Esophagus squamous epithelium (tissue), 5 donors: ENCODE results near the gene TCEA2. TPM values are rescaled to one million over a fixed set of nuclear protein-coding genes. Genes with fewer than 3 reads are reported as not detected.

ENCODE experiments used
- DNase-seq: peaks from one replicate; lab custom pipeline; 2025; lab: John Stamatoyannopoulos, UW
- H3K27ac ChIP-seq, 4 donors: fragments of 200-600 bp; sonication (generic); one replicate each; pipeline ENCODE4 v1.5.1; 2016 to 2019; ENCODE audit warnings: mild to moderate bottlenecking in 1 of 4
- H3K27me3 ChIP-seq, 4 donors: fragments of 200-600 bp; sonication (generic); 1 replicate in 3 of 4; 2 replicates in 1 of 4; pipeline versions ENCODE4 v1.5.1 to v1.6.0; 2017 to 2021; ENCODE audit warnings: antibody characterized with exemption in 1 of 4
- H3K36me3 ChIP-seq, 3 donors: fragments of 200-600 bp; sonication (generic); one replicate each; pipeline ENCODE4 v1.5.1; 2016 to 2019
- H3K4me1 ChIP-seq, 3 donors: fragments of 200-600 bp; sonication (generic); one replicate each; pipeline ENCODE4 v1.5.1; 2017 to 2019
- H3K4me3 ChIP-seq, 4 donors: fragments of 200-600 bp; sonication (generic); 1 replicate in 3 of 4; 2 replicates in 1 of 4; pipeline ENCODE4 v1.5.1; 2016 to 2019; ENCODE audit warnings: mild to moderate bottlenecking in 2 of 4, moderate library complexity in 1 of 4
- H3K9me3 ChIP-seq, 3 donors: fragments of 200-600 bp; sonication (generic); one replicate each; pipeline ENCODE4 v1.5.1; 2016 to 2019
- POLR2A ChIP-seq, 4 donors: fragments of 450-650 bp; IDR thresholded peaks; one replicate each; pipeline ENCODE4 v1.6.1; 2017; ENCODE audit warnings: antibody characterized with exemption in 4 of 4, mild to moderate bottlenecking in 4 of 4, moderate library complexity in 3 of 4
- WGBS, 2 donors: methylation state at CpG; one replicate each; pipeline ENCODE4 v1.1.5; 2018; 5-methylcytosine and 5-hydroxymethylcytosine counted together
- intact Hi-C: fragments of 100-400 bp; cut with DNase I; formaldehyde crosslinking; loops from one replicate; pipeline ENCODE4 v1.15.0; 2022
- total RNA-seq, 4 donors: library from RNA; depleted of rRNA; stranded (reverse); fragments of >200 nt; gene quantifications; one replicate each; pipeline ENCODE4 v1.1.0, GENCODE V29; 2016
- TF ChIP-seq, protein P1 (sequence below), 6 experiments: fragments of 450-650 bp in 4 of 6; fragments of 200-600 bp in 2 of 6; sonication (generic) in 2 of 6; IDR thresholded peaks; one replicate each; pipeline ENCODE4 v1.5.1; 2016 to 2019; ENCODE audit warnings: antibody characterized with exemption in 6 of 6, mild to moderate bottlenecking in 4 of 6, moderate library complexity in 4 of 6
- donor health status: DM: yes; HTN: yes; CAD: no.

TCEA2 gene
- total RNA-seq, 4 donors from 2014 or later = 1.8 to 25.2 (median 8.9) TPM

DNA sequence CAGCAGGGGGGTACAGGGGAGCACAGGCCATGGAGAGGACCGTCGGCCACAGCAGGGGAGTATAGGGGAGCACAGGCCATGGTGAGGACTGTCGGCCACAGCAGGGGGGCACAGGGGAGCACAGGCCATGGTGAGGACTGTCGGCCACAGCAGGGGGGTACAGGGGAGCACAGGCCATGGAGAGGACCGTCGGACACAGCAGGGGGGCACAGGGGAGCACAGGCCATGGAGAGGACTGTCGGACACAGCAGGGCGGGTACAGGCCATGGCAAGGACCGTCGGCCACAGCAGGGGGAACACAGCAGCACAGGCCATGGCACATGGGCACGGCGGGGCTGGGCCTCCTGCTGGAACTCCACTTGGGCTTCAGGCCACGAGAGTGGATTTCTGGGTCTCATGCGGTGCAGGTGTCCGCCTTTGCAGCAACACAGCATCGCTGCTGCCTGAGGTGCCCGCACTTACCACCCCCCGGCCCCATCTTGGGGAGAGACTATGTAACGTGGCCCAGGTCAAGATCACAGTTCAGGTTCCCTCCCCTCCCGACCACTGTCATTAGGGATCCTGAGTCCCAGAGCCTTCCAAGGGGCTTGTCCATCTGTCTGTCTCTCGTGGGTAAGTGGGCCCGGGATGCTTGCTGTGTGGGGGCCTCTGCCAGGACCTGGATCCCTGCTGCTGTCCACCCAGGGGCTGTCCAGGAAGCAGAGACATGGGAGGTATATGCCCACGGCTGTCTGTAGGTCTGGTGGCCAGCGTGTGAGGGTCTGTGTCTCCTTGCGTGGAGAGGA lies 41.9 kb downstream of the TCEA2 start:
- Histone ChIP-seq H3K27me3 (peaks cover 13 to 84% (median 21%) of the 10 kb centered on the region in 4 donors), H3K9me3 (no peaks in the 10 kb centered on the region), H3K27ac (no peak overlapping the region), H3K36me3 (no peaks in the 10 kb centered on the region), H3K4me3 (no peak overlapping the region), H3K4me1 (peaks cover 5 to 13% (median 11%) of the 10 kb centered on the region in 3 donors)
- 73 to 77% methylated on average over 8 to 12 of the region's 25 CpGs for WGBS, 2 donors
- DNase-seq = no peak
- TF ChIP-seq, protein P1, sequence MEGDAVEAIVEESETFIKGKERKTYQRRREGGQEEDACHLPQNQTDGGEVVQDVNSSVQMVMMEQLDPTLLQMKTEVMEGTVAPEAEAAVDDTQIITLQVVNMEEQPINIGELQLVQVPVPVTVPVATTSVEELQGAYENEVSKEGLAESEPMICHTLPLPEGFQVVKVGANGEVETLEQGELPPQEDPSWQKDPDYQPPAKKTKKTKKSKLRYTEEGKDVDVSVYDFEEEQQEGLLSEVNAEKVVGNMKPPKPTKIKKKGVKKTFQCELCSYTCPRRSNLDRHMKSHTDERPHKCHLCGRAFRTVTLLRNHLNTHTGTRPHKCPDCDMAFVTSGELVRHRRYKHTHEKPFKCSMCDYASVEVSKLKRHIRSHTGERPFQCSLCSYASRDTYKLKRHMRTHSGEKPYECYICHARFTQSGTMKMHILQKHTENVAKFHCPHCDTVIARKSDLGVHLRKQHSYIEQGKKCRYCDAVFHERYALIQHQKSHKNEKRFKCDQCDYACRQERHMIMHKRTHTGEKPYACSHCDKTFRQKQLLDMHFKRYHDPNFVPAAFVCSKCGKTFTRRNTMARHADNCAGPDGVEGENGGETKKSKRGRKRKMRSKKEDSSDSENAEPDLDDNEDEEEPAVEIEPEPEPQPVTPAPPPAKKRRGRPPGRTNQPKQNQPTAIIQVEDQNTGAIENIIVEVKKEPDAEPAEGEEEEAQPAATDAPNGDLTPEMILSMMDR (IDR thresholded peaks at IDR 0.05) = no peak
- TF ChIP-seq POLR2A (IDR thresholded peaks at IDR 0.05) = no peak
- intact Hi-C loops = no loop called here

DNA sequence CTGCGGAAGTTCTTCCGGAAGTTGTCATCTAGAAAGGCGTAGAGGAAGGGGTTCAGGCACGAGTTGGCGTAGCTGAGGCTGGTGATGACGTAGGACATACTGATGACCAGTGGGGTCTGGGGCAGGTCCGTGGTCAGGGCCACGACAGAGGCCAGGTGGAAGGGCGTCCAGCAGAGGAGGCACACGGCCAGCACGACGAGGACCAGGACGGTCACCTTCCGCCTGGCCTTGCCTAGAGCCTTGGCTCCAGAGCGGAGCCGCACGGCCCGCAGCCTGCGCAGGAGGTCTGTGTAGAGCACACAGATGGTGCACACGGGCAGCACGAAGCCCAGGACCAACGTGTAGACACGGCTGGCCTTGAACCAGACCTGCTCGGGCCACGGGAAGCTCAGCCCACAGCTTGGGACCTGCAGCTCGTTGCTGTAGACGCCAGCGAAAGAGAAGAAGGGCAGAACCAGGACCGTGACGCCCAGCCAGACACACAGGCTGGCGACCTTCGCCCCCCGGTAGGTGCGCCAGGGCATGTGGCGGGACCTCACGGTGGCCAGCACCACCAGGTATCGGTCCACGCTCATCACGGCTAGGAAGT lies 42.9 kb downstream of the TCEA2 start:
- Histone ChIP-seq H3K9me3 (no peaks in the 10 kb centered on the region), H3K4me3 (no peak overlapping the region), H3K36me3 (no peaks in the 10 kb centered on the region), H3K27ac (no peak overlapping the region), H3K27me3 (peaks cover 13 to 73% (median 20%) of the 10 kb centered on the region in 4 donors), H3K4me1 (peaks cover 5 to 13% (median 11%) of the 10 kb centered on the region in 3 donors)
- no peak for TF ChIP-seq POLR2A (IDR thresholded peaks at IDR 0.05)
- TF ChIP-seq, protein P1 (IDR thresholded peaks at IDR 0.05) = no peak
- intact Hi-C loops = no loop called here
- DNase-seq = no peak
- 82 to 89% methylated on average over 8 to 30 of the region's 39 CpGs for WGBS, 2 donors

DNA sequence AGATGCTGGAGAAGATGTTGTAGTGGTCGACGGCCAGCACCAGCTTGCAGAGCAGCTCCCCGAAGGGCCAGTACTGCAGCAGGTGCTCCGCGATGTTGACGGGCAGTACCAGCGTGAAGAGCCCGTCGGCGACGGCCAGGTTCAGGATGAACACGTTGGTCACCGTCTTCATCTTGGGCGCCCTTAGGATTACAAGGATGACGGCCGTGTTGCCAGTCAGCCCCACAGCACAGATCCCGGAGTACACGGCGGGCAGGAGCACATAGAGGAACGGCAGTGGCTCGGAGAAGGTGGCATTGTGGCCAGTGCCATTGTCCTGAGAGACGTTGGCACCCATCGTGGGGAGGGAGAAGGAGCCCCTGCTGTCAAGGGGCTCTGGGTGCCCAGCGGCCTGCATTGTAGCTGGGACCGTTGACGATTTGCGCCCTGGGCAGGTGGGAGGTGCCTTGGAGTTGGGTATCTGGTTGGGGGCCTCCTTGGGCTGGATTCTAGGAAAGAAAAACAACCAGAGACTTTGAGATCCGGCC lies 43.5 kb downstream of the TCEA2 start:
- no peak for DNase-seq
- TF ChIP-seq, protein P1 (IDR thresholded peaks at IDR 0.05) = no peak
- no peak for TF ChIP-seq POLR2A (IDR thresholded peaks at IDR 0.05)
- intact Hi-C loops = no loop called here
- Histone ChIP-seq H3K4me3 (no peak overlapping the region), H3K27me3 (peaks cover 11 to 67% (median 15%) of the 10 kb centered on the region in 4 donors), H3K36me3 (no peaks in the 10 kb centered on the region), H3K9me3 (no peaks in the 10 kb centered on the region), H3K27ac (no peak overlapping the region), H3K4me1 (peaks cover 5 to 13% (median 11%) of the 10 kb centered on the region in 3 donors)
- WGBS, 2 donors = 86% methylated on average over 9 to 17 of the region's 28 CpGs

DNA sequence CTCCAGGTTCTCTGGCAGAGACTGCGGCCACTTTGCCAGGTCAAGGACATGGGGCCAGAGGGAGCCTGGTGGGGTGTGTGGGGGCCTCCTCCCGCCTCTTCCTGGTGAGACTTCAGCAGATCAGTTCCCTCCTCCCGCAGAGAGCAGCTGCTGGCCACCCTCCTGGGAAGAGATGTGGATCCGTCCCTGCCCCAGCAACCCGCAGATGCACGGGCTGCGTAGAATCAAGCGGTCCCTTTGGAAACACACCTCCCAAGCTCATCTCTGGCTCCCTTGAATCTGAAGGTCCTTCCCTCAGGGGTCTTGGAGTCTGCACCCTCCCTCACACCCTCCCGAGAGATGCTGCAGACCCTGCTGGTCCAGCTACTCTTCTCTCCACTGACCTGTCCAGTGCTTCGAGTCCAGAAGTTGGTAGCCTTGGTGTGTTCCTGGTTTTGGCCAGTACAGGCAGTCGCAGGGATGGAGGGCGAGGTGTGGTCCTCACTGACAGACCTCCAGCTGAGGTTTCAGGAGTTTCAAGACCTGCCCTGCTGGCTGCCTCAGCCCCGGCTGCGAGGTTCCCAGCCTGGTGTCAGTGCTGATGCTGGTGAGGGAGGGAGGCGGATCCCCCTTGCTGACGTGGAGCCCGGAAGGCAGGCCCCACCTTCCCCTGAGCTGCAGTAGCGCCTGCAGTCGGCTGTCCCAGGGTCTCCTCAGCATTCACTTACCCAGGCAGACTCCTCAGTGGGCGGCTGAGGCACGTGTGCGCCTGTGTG lies 44.2 kb downstream of the TCEA2 start, which contains the start of gene NPBWR2:
Gene NPBWR2, minus strand, starts transcription at position 585 of the 755 bp plus-strand sequence. CDS start 734 bp downstream, outside the sequence.
- 78 to 80% methylated on average over 1 to 5 of the region's 22 CpGs for WGBS, 2 donors

More for the DNA sequence above, 44.2 kb downstream of the TCEA2 start, which contains the start of gene NPBWR2:
- Histone ChIP-seq H3K9me3 (no peaks in the 10 kb centered on the region), H3K27ac (no peak within 1 kb of the TSS), H3K4me1 (peaks cover 3 to 8% (median 6%) of the 10 kb centered on the region in 3 donors), H3K4me3 (no peak within 1 kb of the TSS), H3K36me3 (no peaks in the 10 kb centered on the region), H3K27me3 (peaks cover 4 to 61% (median 9%) of the 10 kb centered on the region in 4 donors)
- intact Hi-C loops = no loop called here
- no peak for DNase-seq
- TF ChIP-seq, protein P1 (IDR thresholded peaks at IDR 0.05) = no peak
- TF ChIP-seq POLR2A (IDR thresholded peaks at IDR 0.05) = no peak
